GM18498 (cell line): ENCODE results near the gene PXDC1.
"Not testable (repeated sequence)": the region's sequence is repeated elsewhere in the genome, so short reads cannot be mapped to it uniquely, and the experiment has no call there.

ENCODE experiments used
- ATAC-seq: cut with Tn5 transposase; IDR thresholded peaks from one replicate; pipeline ENCODE4 v1.9.1; 2021; ENCODE audit warnings: mild to moderate bottlenecking, moderate library complexity; ENCODE audit not compliant: unreplicated experiment

The PXDC1 gene

GRCh38 chr6:3764516-3765335, 13.2 kb upstream of the PXDC1 start:
- no peak for ATAC-seq

GRCh38 chr6:3762852-3763251, 11.3 kb upstream of the PXDC1 start:
- ATAC-seq, result no peak

- ATAC-seq, result no peak
These were observed 10.8 kb upstream of the PXDC1 start for GRCh38 chr6:3762359-3762758.

GRCh38 chr6:3761989-3762270, 10.4 kb upstream of the PXDC1 start:
- no peak for ATAC-seq

GRCh38 chr6:3759646-3760232, 8.2 kb upstream of the PXDC1 start:
- ATAC-seq, result no peak

GRCh38 chr6:3758842-3759144, 7.3 kb upstream of the PXDC1 start:
- ATAC-seq, result no peak

- ATAC-seq, result not testable (repeated sequence)
These were observed 6.7 kb upstream of the PXDC1 start for GRCh38 chr6:3757998-3758841.

- ATAC-seq, result no peak
These were observed 5.7 kb upstream of the PXDC1 start for GRCh38 chr6:3757241-3757641.

GRCh38 chr6:3756546-3756945, 5.0 kb upstream of the PXDC1 start:
- no peak for ATAC-seq

- no peak for ATAC-seq
These were observed 4.4 kb upstream of the PXDC1 start for GRCh38 chr6:3755637-3756545.

GRCh38 chr6:3754776-3755175, 3.3 kb upstream of the PXDC1 start:
- no peak for ATAC-seq

GRCh38 chr6:3754032-3754725, 2.7 kb upstream of the PXDC1 start:
- ATAC-seq, result not testable (repeated sequence)

GRCh38 chr6:3753228-3753835, 1.8 kb upstream of the PXDC1 start:
- no peak for ATAC-seq

GRCh38 chr6:3752531-3753227, 1.2 kb upstream of the PXDC1 start:
- no peak for ATAC-seq

GRCh38 chr6:3751730-3752530, 417 bp upstream of the PXDC1 start:
- ATAC-seq, result peak; percentile 77

GRCh38 chr6:3750317-3751076, 1.0 kb downstream of the PXDC1 start:
- no peak for ATAC-seq

GRCh38 chr6:3749977-3750316, 1.6 kb downstream of the PXDC1 start:
- no peak for ATAC-seq
